Right cardiac atrium (tissue), 5 donors: Measurements from ENCODE around the gene TRIM31. TPM values are rescaled to one million over a fixed set of nuclear protein-coding genes. Genes with fewer than 3 reads are reported as not detected.
A peak's percentile ranks its signal among the peaks of the same experiment; 100 is the strongest.

Experiments used
- ATAC-seq, 2 donors: fragments of 200-7000 bp; cut with Tn5 transposase; one replicate each; pipeline versions ENCODE4 v1.8.0 to v1.9.1; 2020; ENCODE audit warnings: moderate library complexity in 2 of 2, mild to moderate bottlenecking in 1 of 2
- DNase-seq, 3 donors: peaks; one replicate each; pipeline ENCODE4 v3.0.0-alpha.2; 2020
- H3K27ac ChIP-seq: one replicate; pipeline ENCODE4 v1.5.1; 2013; ENCODE audit warnings: mild to moderate bottlenecking, low read length, control low read depth, moderate library complexity
- H3K27me3 ChIP-seq: one replicate; pipeline ENCODE4 v1.6.1; 2013; ENCODE audit not compliant: control insufficient read depth, insufficient read depth
- H3K4me1 ChIP-seq: one replicate; pipeline ENCODE4 v1.6.1; 2013; ENCODE audit warnings: low read length; ENCODE audit not compliant: control insufficient read depth, insufficient read depth
- H3K4me3 ChIP-seq: one replicate; pipeline ENCODE4 v1.5.1; 2013; ENCODE audit warnings: low read length, control low read depth
- H3K9me3 ChIP-seq: one replicate; pipeline ENCODE4 v1.6.1; 2013; ENCODE audit warnings: low read length; ENCODE audit not compliant: control insufficient read depth
- WGBS: extraction: QIAGEN DNeasy Blood & Tissue Kit; methylation state at CpG from one replicate; pipeline ENCODE4 v1.1.7; 2013; 5-methylcytosine and 5-hydroxymethylcytosine counted together
- intact Hi-C, 4 donors: fragments of 100-400 bp; cut with DNase I; formaldehyde crosslinking; loops; one replicate each; pipeline versions ENCODE4 v1.11.0 to v1.14.0; 2022 to 2023
- polyA plus RNA-seq: library from polyadenylated mRNA; stranded (reverse); fragments of 200-250 nt; gene quantifications from one replicate; pipeline ENCODE4 v1.2.3, GENCODE V29; 2013
- total RNA-seq, 4 donors: library from RNA; stranded (reverse); fragmentation: NEBNext Ultra II Directional; extraction: Animal tissue kit (Norgen Biotek cat#: 25700); gene quantifications; one replicate each; pipeline ENCODE4 v1.2.1, GENCODE V29; 2021
- donor health status: healthy with polysubstance abuse.
- donor health status: DM: no; HTN: yes; CAD: no.
- donor health status: DM: no; HTN: no; CAD: no.
- donor health status: DM: no; HTN: yes; CAD: no; lungs with severe emphysema.
- donor health status: DM: yes; HTN: yes; CAD: no.

The TRIM31 gene
- total and polyA plus RNA-seq, 5 donors = not detected

GRCh38 chr6:30093951-30094661 is 18.8 kb downstream of the TRIM31 start:
- DNase-seq (no peak), ATAC-seq (no peak)
- H3K27ac ChIP-seq = no peak overlapping the region
- no peaks in the 10 kb centered on the region for H3K27me3 ChIP-seq
- H3K9me3 ChIP-seq = no peaks in the 10 kb centered on the region
- WGBS = 74% methylated on average over 5 of the region's 5 CpGs
- no peak overlapping the region for H3K4me3 ChIP-seq
- H3K4me1 ChIP-seq = no peaks in the 10 kb centered on the region
- intact Hi-C loops = no loop called here

- 69% methylated on average over 6 of the region's 6 CpGs for WGBS
- intact Hi-C loops = no loop called here
- Histone ChIP-seq H3K4me3 (no peak overlapping the region), H3K9me3 (no peaks in the 10 kb centered on the region), H3K27me3 (no peaks in the 10 kb centered on the region), H3K4me1 (no peaks in the 10 kb centered on the region), H3K27ac (no peak overlapping the region)
- ATAC-seq (no peak), DNase-seq (no peak)
Observed at GRCh38 chr6:30092852-30093543, 19.9 kb downstream of the TRIM31 start.

- Histone ChIP-seq H3K9me3 (no peaks in the 10 kb centered on the region), H3K27me3 (no peaks in the 10 kb centered on the region), H3K27ac (no peak overlapping the region), H3K4me1 (no peaks in the 10 kb centered on the region), H3K4me3 (no peak overlapping the region)
- WGBS = 43% methylated on average over 11 of the region's 11 CpGs
- intact Hi-C loops = no loop called here
- DNase-seq (peak in 1 of 3 donors; percentile 51), ATAC-seq (peak; percentile 48 to 59)
Observed at GRCh38 chr6:30091577-30092381, 21.1 kb downstream of the TRIM31 start.

- Histone ChIP-seq H3K27ac (no peak overlapping the region), H3K4me3 (no peak overlapping the region), H3K4me1 (no peaks in the 10 kb centered on the region), H3K27me3 (no peaks in the 10 kb centered on the region), H3K9me3 (no peaks in the 10 kb centered on the region)
- ATAC-seq = no peak
- intact Hi-C loops = no loop called here
- no peak for DNase-seq
- 72% methylated on average over 5 of the region's 5 CpGs for WGBS
Observed at GRCh38 chr6:30087876-30088275, 25.0 kb downstream of the TRIM31 start.

GRCh38 chr6:30077218-30077617 is 35.7 kb downstream of the TRIM31 start:
- 59% methylated on average over 4 of the region's 4 CpGs for WGBS
- H3K27ac ChIP-seq = no peak overlapping the region
- H3K27me3 ChIP-seq = no peaks in the 10 kb centered on the region
- no peaks in the 10 kb centered on the region for H3K9me3 ChIP-seq
- H3K4me1 ChIP-seq = no peaks in the 10 kb centered on the region
- H3K4me3 ChIP-seq = no peak overlapping the region
- intact Hi-C loops = no loop called here
- ATAC-seq (no peak), DNase-seq (no peak)

- WGBS = 28% methylated on average over 22 of the region's 22 CpGs
- peak in 1 of 2 donors; percentile 7 for ATAC-seq
Observed at GRCh38 chr6:30075790-30076732, 36.8 kb downstream of the TRIM31 start.

GRCh38 chr6:30075094-30075789 is 37.6 kb downstream of the TRIM31 start, which contains the start of gene RNF39:
RNF39 (minus strand) TSS chr6:30075769; CDS start chr6:30075585, 184 bp downstream.
- no peak for ATAC-seq
- H3K4me3 ChIP-seq = peak within 1 kb of the TSS; percentile 1
- no peaks in the 10 kb centered on the region for H3K4me1 ChIP-seq
- 2% methylated on average over 64 of the region's 64 CpGs for WGBS
- DNase-seq = peak in 1 of 3 donors; percentile 49
- no peaks in the 10 kb centered on the region for H3K9me3 ChIP-seq
- H3K27me3 ChIP-seq = no peaks in the 10 kb centered on the region
- intact Hi-C loops = no loop called here
- no peak within 1 kb of the TSS for H3K27ac ChIP-seq

More at GRCh38 chr6:30075790-30076732, 36.8 kb downstream of the TRIM31 start:
- H3K4me3 ChIP-seq = no peak overlapping the region
- H3K9me3 ChIP-seq = no peaks in the 10 kb centered on the region
- intact Hi-C loops = no loop called here
- H3K27me3 ChIP-seq = no peaks in the 10 kb centered on the region
- no peak overlapping the region for H3K27ac ChIP-seq
- no peaks in the 10 kb centered on the region for H3K4me1 ChIP-seq
- peak in 2 of 3 donors; percentile 47 to 58 for DNase-seq

GRCh38 chr6:30074331-30075093 is 38.4 kb downstream of the TRIM31 start:
- Histone ChIP-seq H3K27me3 (no peaks in the 10 kb centered on the region), H3K27ac (no peak overlapping the region), H3K4me3 (peak overlapping the region; percentile 1), H3K9me3 (no peaks in the 10 kb centered on the region), H3K4me1 (no peaks in the 10 kb centered on the region)
- WGBS = 5% methylated on average over 37 of the region's 37 CpGs
- peak in 2 of 3 donors; percentile 41 to 50 for DNase-seq
- ATAC-seq = peak in 1 of 2 donors; percentile 14
- intact Hi-C loops = no loop called here

- Histone ChIP-seq H3K4me3 (no peak overlapping the region), H3K27ac (no peak overlapping the region), H3K9me3 (no peaks in the 10 kb centered on the region), H3K4me1 (no peaks in the 10 kb centered on the region), H3K27me3 (no peaks in the 10 kb centered on the region)
- intact Hi-C loops = no loop called here
- DNase-seq (no peak), ATAC-seq (no peak)
- 49% methylated on average over 7 of the region's 7 CpGs for WGBS
Observed at GRCh38 chr6:30073489-30074235, 39.2 kb downstream of the TRIM31 start.
